GM21381 (cell line): ENCODE results near the gene SERP2.

Source experiments
- ATAC-seq: cut with Tn5 transposase; IDR thresholded peaks from one replicate; pipeline ENCODE4 v1.9.1; 2021; ENCODE audit warnings: mild to moderate bottlenecking, moderate library complexity; ENCODE audit not compliant: unreplicated experiment

SERP2 gene

GRCh38 chr13:44409595-44409994 is 36.0 kb downstream of the SERP2 start:
- ATAC-seq, result no peak

DNA sequence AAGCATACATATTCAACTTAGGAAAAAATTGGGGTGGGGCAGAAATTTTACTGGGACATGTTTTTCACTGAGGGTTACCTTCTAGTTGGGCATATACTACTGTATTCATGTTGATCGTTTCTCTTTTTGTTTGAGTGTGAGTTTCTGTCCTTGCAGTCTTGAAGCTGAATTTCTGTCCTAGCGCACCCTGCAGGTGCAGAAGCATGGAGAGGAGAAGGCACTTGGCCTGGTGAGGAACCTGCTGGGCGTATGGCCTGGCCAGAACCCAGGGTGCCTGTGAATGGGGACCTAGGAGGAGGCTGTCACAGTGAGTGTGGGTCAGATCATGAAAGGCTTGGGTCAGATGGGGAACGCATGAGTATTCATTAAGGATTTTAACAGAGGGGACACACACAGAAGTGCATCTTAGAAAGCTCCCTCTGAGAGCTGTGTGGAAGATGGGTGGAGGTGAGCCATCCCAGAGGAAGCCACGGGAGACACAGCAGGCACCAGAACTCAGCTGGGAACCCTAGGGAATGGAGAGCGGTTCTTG is 36.8 kb downstream of the SERP2 start:
- no peak for ATAC-seq

GRCh38 chr13:44411841-44412240 is 38.2 kb downstream of the SERP2 start:
- ATAC-seq, result no peak

GRCh38 chr13:44412346-44412935 is 38.8 kb downstream of the SERP2 start:
- ATAC-seq, result no peak

GRCh38 chr13:44413095-44413494 is 39.5 kb downstream of the SERP2 start:
- no peak for ATAC-seq

GRCh38 chr13:44414716-44415115 is 41.1 kb downstream of the SERP2 start:
- ATAC-seq, result no peak

GRCh38 chr13:44415815-44416214 is 42.2 kb downstream of the SERP2 start:
- no peak for ATAC-seq

DNA sequence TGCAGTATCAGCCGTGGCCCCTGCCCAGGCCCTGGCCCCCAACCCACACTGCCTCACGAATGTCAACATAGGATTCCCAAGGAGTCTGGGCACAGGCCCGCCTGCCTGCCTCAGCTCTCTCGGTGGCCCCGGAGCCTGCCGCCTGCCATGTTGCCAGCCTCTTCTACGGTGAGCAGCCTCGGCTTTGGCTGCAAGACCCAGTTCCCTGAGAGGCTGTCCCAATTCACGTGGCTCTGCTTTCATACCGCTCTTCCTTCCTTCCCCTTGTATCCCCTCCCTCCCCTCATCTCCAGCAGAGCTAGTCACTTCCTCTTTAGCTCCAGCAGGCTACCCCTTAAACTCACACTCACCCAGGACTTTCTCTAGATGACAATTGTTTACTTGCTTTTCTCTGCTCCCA is 42.7 kb downstream of the SERP2 start:
- ATAC-seq, result no peak

DNA sequence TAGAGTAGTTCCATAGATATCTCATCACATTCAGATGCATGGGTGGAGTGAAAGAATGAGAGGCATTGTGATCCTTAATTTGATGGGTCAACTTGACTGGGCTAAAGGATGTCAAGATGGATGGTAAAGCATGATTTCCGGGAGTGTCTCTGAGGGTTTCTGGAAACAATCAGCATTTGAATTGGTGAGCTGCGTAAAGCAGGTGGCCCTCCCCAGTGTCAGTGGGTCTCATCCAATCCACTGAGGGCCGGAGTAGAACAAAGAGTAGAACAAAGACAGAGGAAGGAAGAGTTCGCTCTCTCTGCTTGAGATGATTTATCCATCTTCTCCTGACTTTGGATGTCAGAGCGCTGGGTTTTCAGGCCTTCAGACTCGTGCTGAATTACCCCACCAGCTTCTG is 43.1 kb downstream of the SERP2 start:
- ATAC-seq, result no peak

DNA sequence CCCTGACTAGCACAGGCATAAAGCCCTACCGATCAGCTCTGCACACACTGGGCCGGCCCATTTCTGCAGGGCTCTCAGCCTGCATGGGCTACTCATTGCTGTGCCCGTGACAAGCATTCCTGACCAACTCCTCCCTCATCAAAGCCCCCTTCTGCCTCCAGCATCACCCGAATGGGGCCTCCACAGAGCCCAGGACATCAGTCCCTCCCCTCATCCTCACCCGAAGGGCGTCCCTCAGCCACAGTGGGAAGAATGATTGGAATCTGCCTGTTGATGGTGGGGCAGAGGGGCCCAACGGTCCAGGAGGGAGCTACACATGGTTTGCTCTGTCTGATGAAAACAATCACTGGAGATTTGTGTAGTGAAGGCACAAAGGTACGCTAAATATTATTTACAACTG is 43.8 kb downstream of the SERP2 start:
- no peak for ATAC-seq

- ATAC-seq, result no peak
These were observed 44.3 kb downstream of the SERP2 start for GRCh38 chr13:44417876-44418275.

DNA sequence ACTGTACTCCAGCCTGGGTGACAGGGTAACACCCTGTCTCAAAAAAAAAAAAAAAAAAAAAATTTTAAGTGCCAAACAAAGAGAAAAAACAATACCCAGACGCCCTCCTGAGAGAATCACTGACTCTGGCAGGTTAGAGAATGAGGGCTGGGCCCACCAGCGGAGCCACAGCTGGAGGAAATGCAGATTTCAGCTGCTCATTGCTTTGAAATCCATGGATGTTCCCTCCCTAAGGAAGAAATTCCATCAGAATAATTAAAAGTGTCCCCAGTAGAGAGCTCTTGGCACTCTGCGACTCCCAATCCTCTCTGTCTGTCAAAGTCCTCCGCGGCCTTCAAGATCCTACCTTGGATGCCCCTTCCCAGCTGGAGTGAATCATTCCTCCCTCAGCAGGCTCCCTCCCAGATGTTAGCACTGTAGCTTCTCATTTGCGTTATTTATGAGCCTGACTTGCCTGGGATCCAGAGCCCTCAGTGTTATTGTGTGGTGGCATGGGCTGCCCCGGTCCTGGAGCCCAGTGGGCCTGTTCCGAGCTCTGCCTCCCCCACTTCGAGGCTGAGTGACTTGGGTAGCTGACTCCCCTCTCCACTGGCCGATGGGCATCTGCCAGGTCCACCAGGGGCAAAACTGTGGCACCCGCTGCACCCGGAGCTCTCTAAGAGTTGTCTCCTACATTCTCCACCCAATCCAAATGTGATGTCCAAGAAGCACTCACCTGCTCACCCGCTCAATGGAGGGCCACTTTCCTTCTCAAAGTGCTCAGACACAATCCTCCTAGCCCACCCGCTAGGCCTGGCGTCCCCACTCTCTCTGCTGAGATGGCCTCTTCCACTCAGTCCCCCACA is 47.0 kb downstream of the SERP2 start:
- ATAC-seq, result no peak

DNA sequence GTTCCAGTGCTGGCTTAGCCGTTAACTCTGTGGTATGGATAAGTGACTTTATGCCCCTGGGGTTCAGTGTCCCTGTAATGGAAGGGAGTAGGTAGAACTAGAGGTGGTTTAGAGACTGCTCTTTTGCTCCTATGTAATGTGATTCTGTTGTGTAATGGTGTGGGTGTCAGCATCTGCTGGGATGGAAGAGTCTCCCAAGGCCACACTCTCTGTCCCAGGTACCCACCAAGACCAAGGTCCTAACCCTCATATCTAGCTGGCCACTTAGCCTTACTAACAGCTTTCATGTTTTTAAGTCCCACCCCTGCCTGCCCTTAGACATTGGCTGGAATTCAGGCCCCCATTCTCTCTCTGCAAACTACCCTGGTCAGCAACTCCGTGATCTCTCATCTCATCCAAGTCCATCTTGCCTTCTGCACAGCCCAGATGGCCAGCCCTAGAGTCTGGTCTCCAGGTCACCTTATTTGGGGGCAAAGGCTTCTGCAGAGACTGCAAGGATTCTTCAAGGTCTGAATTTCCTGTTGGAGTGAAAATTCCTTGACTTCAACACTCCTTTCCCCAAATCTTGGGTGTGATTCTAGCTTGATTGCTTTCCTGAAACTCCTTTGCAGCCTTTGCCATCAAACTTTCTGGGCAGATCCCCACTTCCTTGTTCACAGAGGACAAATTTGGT is 48.4 kb downstream of the SERP2 start:
- no peak for ATAC-seq

- ATAC-seq, result no peak
These were observed 49.4 kb downstream of the SERP2 start for GRCh38 chr13:44422755-44423643.

GRCh38 chr13:44423824-44424223 is 50.2 kb downstream of the SERP2 start:
- no peak for ATAC-seq

DNA sequence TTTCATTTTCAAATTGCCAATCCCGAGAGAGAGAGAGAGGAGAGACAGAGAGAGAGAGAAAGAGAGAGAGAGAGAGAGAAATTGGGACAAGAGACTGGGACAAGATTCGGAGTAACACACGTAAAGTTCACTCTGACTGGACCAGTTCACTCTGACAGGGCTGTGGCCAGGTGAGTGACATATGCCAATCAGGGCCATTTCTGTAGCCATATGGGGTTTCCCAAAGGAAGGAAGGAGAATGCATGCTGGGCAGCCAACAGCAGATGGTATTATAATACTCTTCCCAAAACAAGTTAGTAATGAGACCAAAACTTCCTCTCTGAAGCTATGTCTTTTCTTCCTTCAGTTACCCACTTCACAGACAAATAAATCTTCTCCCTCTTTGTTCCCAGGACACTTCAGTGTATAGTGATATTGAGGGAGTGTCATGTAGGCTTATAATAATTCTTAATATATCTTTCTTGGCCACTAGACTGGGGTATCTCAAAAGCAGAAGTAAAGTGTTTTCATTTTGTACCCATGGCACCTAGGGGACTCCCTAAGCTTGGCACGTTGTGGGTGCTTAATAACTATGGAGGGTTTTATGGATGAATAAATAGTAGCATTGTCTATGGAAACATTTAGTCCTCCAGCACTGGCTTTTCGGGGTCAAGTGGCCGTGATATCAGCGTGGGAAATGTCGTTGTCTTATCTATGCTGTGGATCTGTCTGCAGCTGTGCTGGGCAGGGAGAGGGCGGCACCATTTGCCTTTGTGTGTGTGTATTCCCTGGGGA is 51.6 kb downstream of the SERP2 start:
- ATAC-seq, result no peak

DNA sequence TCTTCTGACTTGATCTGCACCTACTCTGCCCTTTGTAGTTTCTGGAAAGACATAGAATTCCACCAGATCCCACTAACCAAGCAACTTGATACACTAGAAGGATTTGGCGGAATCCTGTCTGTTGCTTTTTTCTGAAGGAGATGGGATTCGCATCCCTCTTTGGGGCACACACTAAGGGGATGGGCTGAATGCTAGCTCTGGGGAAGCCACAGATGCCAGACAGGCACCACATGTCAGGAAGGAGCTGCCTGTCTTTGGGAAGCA is 52.1 kb downstream of the SERP2 start:
- ATAC-seq, result no peak

DNA sequence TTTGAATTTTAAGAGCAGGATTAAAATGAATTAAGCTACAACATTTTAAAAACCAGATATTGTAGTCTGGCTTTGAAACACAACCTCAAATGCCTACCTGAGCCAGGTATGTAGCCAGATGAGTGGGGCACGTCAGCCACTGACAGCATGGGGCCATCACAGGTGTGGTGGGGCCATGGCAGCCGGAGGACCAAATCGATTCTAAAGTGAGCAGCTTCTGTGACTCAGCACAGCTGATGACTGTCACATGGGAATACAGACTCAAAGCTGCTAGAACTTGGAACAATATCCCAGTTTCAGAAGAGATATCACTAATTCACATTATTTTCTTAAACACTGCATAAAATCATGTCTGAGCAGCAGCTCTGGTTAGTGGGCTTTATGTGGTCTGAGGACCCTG is 52.8 kb downstream of the SERP2 start:
- no peak for ATAC-seq

DNA sequence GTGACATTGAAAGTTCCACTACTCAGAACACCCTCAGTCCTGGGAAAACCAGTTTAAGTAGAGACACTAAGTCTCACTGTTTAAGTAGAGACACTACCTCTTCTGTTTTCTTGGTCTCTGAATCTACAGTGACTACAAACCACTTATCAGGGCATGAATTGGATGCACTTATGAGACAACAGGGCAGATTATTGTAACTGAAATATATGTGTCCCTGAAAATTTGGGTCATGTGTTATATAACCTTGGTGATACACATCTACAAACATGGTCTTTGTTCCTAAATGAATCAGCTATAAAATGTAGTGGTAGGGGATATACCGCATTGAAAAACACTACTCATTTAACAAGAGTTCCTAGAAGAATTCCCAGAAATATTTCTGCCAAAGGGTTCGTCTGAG is 55.7 kb downstream of the SERP2 start:
- no peak for ATAC-seq

GRCh38 chr13:44431150-44431549 is 57.5 kb downstream of the SERP2 start:
- no peak for ATAC-seq
